Measurements from ENCODE around the gene RAB15.

Gene RAB15

DNA sequence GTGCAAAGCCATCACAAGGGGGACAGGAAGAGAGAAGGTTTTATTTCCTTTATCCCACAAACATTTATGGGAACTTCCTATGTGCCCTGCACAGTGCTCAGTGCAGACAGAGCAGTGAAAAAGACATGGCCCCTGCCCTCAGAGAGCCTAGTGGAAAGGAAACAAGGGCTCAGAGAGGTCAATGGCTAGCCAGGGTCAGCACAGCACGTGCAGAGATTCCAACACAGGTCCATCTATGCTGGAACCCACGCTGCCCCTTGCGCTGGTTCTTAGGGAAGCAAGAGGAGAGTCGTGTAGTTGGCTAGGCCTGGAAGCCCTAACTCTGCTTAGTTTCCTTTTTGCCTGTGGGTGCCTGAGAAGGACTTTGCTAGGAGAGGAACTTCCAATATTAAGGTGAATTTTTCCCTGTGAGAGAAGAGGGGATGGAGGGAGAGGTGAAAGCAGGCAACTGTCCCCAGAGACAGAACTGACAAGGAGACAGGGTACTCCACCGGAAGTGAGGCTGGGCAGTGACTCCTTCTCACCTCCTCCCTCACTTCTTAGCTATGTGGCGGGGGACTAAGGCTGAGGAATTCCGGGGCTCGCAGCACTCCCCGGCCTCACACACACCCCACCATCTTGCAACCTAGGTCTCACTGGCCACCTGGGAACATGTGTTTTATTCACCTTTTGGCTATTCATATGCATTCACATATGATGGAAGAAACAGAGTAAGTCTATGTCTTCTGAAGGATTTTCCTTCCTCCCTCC lies 17.5 kb downstream of the RAB15 start:
- no peak for DNase-seq

- no peak for DNase-seq
Observed at GRCh38 chr14:64953661-64954060, 18.5 kb downstream of the RAB15 start.

GRCh38 chr14:64953310-64953654 lies 18.9 kb downstream of the RAB15 start:
- no peak for DNase-seq

DNA sequence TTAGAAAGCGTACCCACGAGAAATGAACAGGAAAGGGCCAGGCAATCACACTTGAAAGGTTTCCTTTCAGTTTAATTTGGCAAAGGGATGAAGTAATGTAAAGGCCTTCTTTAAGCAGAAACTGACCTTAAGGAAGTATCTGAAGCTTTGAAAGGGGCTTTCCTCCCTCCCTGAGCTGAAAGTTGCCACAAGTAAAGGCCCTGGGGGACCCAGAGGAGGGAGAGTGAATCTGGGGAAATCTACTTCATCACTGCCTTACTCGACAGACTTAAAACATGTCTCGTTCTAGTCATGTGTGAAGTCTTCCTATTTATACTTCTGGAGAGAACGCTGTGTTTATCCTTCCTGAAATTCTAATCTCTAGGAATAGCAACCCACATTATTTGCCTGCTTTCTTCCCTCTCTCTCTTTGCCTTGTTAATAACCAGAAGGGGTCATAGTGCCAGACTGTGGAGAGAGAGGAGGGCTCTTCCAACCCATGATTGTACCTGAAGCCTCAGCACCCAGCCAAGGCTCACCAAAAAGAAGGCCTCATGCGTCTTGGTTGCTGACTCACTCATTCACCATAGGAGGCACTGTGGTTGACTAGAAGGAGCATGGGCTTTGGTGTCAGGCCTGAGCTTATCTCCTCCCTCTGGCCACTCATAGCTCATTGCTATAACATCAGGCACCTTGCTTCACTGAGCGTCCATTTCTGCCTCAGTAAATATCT lies 19.4 kb downstream of the RAB15 start:
- no peak for DNase-seq

- no peak for DNase-seq
Observed at GRCh38 chr14:64951724-64952123, 20.4 kb downstream of the RAB15 start.

- no peak for DNase-seq
Observed at GRCh38 chr14:64951291-64951690, 20.8 kb downstream of the RAB15 start.

DNA sequence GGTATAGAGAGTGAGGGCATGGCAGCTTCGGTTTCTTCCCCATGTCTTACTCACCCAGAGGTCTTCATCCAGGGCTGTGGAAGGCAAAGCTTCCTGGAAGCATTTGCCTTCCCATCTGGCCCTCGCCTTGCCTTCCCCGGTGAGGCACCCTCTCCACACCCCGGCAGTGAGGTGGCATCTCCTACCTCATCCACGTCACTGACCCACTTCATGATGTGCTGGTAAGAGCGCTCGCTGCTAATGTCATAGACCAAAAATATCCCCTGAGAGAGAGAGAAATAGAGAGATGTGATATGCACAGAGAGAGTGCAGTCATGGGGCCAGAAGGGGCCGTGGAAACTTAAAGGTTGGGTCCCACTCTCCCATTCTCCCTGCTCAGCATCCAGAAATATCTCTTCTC lies 21.2 kb downstream of the RAB15 start:
- no peak for DNase-seq

GRCh38 chr14:64948612-64949210 lies 23.4 kb downstream of the RAB15 start:
- no peak for DNase-seq

DNA sequence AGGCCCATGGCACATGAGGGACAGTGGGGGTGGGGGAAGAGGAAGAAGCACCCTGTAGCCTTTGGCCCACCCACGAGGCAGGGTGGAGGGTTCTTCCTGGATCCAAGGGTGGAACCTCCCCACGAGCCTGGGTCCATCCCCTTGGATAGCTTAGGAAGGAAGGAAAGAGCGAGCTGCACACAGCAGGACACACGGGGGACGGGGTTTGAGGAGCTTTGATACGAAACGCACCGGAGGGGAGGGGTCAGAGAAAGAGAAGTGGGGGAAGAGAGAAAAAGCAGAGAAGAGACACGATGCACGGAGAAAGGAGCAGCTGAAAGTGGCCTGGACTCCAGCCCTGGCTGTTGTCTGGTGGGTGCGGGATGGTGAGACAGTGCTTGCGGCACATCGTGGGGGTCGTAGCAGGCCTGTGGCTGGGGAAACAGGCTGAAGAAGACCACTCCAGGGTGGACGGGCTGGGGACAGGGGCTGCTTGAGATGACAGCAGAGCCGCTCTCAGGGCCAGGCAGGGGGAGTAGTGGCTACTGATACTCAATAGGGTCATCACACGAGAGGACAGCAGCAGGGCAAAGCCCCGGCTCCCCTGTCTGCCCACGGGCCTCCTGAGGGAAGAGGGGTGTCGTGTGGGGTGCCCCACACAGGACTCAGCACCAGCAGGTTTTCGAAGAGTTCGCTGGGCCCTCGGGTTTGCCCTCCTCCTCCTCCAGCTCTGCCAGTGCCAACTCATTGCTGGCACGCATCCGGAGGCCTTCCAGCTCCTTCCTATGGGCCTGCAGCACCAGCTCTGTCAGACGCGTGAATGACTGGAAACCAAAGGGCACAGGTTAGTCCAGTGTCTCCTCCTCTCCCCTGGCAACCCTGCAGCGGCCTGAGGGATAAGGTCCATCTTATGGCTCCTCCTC lies 24.2 kb downstream of the RAB15 start:
- no peak for DNase-seq

DNA sequence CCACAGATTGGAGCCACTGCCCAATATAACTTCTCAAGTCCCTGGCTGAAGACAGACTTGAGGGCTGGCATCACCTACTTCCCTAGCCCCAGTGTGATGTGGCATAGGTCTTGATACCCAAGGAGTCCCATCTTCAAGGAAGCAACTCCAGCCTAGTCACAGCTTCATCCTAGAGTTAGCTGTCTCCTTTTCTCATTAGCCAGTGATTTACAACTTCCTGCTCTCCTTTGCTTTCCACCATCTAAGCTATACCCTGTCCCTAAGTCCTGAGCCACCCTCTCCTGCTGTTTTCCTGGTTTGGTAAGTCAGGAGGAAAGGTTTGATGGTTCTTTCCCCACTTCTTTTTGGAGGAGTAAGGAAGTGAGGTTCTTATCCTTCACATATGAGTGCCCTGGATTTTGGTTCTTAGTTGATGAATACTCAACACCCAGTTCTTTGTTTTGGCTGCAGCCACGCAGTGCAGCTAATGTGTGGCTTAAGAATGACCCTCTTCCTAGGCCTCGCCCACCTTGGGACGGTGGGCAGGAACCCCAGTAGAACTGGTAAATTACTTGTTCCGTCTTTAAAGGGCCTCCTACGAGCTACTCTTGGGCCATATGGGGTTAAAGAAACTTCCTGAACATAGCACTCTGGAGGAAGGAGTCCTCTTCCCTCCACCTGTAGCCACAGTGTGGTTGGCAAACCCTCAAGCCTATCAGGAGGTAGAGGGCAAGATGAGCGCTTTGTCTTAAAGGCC lies 25.7 kb downstream of the RAB15 start:
- DNase-seq = no peak

- no peak for DNase-seq
Observed at GRCh38 chr14:64945431-64946178, 26.5 kb downstream of the RAB15 start.

GRCh38 chr14:64944861-64945260 lies 27.3 kb downstream of the RAB15 start:
- DNase-seq = no peak

GRCh38 chr14:64944041-64944440 lies 28.1 kb downstream of the RAB15 start:
- no peak for DNase-seq

GRCh38 chr14:64943556-64943955 lies 28.6 kb downstream of the RAB15 start:
- no peak for DNase-seq

GRCh38 chr14:64942531-64943111 lies 29.5 kb downstream of the RAB15 start, which contains the start of gene GPX2:
TSS of gene GPX2 (minus strand) at chr14:64942745. CDS start at chr14:64942726, 19 bp downstream.
- DNase-seq = no peak

DNA sequence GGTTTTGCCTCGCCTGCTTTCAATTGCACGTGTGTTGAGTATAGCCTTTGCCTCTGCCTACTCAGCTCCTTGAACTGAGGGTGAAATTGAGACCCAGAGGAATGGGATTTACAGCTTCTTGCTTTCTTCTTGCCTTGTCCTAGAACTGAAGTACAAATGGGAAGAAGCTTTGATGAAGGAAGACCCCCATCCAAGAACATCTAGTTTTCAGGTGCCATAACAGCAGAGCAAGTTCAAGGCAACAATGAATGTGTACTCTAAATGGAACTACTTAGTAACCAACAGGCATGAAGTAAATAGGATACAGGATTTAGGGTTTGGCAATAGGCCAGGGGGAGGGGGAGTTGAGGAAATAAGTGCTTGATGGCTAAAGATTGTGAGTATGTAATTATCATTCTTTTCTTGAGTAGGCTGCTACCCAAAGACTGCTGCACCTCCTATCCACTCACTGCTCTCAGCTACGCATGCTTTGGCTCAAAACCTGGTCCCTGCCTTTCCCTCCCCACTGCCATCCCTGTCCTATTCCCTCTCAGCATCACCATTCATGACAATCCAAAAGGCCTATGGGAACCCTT lies 31.7 kb downstream of the RAB15 start:
- no peak for DNase-seq

GRCh38 chr14:64939817-64940190 lies 32.3 kb downstream of the RAB15 start:
- DNase-seq = no peak

GRCh38 chr14:64938972-64939816 lies 32.9 kb downstream of the RAB15 start:
- no peak for DNase-seq

GRCh38 chr14:64937821-64938193 lies 34.3 kb downstream of the RAB15 start:
- no peak for DNase-seq

Data from activated gamma-delta T cell (primary cell).